B cell (primary cell): ENCODE measurements around the gene MEIS2. TPM values are rescaled to one million over a fixed set of nuclear protein-coding genes. Genes with fewer than 3 reads are reported as not detected.

Source experiments
- ATAC-seq: fragments of 200-7000 bp; cut with Tn5 transposase; one replicate; pipeline ENCODE4 v1.10.0; 2021; ENCODE audit warnings: low read depth, mild to moderate bottlenecking, moderate number of reproducible peaks, moderate library complexity
- CTCF ChIA-PET: fragments of 350-600 bp; sonication (Branson Sonifier 250); formaldehyde crosslinking; loops from one replicate; lab custom pipeline; 2021; ENCODE audit warnings: antibody characterized with exemption, inconsistent platforms; lab: Charles Lee
- POLR2A ChIA-PET: fragments of 350-600 bp; sonication (Branson Sonifier 250); formaldehyde crosslinking; loops from one replicate; lab custom pipeline; 2021; ENCODE audit warnings: antibody characterized with exemption; lab: Charles Lee
- DNase-seq: peaks from one replicate; pipeline ENCODE4 v3.0.0; 2013
- H2AFZ ChIP-seq: 2 replicates; pipeline ENCODE4 v1.6.1; 2012; ENCODE audit warnings: mild to moderate bottlenecking, low read depth, low read length; ENCODE audit not compliant: insufficient read depth, poor library complexity, severe bottlenecking
- H3K27ac ChIP-seq, 2 donors: 1 replicate in 1 of 2; 2 replicates in 1 of 2; pipeline ENCODE4 v1.5.1; 2012 to 2013; ENCODE audit warnings: low read length in 2 of 2, mild to moderate bottlenecking in 2 of 2, moderate library complexity in 1 of 2
- H3K27me3 ChIP-seq, 4 experiments: fragments of 200-600 bp in 1 of 4; sonication (generic) in 1 of 4; replicated peaks in 1 of 4; 1 replicate in 2 of 4; 2 replicates in 2 of 4; pipeline versions ENCODE4 v1.6.1 to v1.7.0; 2013 to 2016; ENCODE audit warnings: low read length in 3 of 4, mild to moderate bottlenecking in 2 of 4, mixed read lengths in 1 of 4, moderate library complexity in 1 of 4; ENCODE audit not compliant: insufficient read depth in 4 of 4, control insufficient read depth in 3 of 4; ENCODE audit errors: control extremely low read depth in 1 of 4
- H3K36me3 ChIP-seq, 2 experiments: replicated peaks in 1 of 2; 1 replicate in 1 of 2; 2 replicates in 1 of 2; pipeline versions ENCODE4 v1.6.1 to v1.7.1; 2013; ENCODE audit warnings: low read length in 1 of 2; ENCODE audit not compliant: insufficient read depth in 2 of 2, control insufficient read depth in 1 of 2; ENCODE audit errors: control extremely low read depth in 1 of 2, extremely low read depth in 1 of 2
- H3K4me1 ChIP-seq, 2 donors: fragments of 200-600 bp in 1 of 2; sonication (generic) in 1 of 2; 1 replicate in 1 of 2; 2 replicates in 1 of 2; pipeline versions ENCODE4 v1.5.1 to v1.6.1; 2013 to 2017; ENCODE audit warnings: low read length in 2 of 2; ENCODE audit not compliant: control insufficient read depth in 2 of 2, insufficient read depth in 2 of 2
- H3K4me2 ChIP-seq: replicated peaks from 2 replicates; pipeline ENCODE3; 2012; ENCODE audit warnings: mild to moderate bottlenecking, low read depth, low read length; ENCODE audit not compliant: poor library complexity, severe bottlenecking
- H3K4me3 ChIP-seq, 5 experiments: fragments of 200-600 bp in 1 of 5; sonication (generic) in 1 of 5; 1 replicate in 3 of 5; 2 replicates in 2 of 5; pipeline versions ENCODE4 v1.5.1 to v1.7.0; 2011 to 2016; ENCODE audit warnings: low read length in 4 of 5, mild to moderate bottlenecking in 4 of 5, low read depth in 2 of 5, control low read depth in 1 of 5, moderate library complexity in 1 of 5; ENCODE audit not compliant: insufficient read depth in 1 of 5; ENCODE audit errors: control extremely low read depth in 1 of 5, extremely low read depth in 1 of 5
- H3K79me2 ChIP-seq: fragments of 200-600 bp; sonication (generic); one replicate; pipeline ENCODE4 v1.6.0; 2016; ENCODE audit warnings: low read length; ENCODE audit not compliant: control insufficient read depth, insufficient read depth
- H3K9ac ChIP-seq: fragments of 200-600 bp; sonication (generic); 2 replicates; pipeline ENCODE4 v1.6.1; 2017; ENCODE audit warnings: mild to moderate bottlenecking, low read length, moderate library complexity
- H3K9me3 ChIP-seq, 3 donors: one replicate each; pipeline versions ENCODE4 v1.6.1 to v1.7.1; 2013; ENCODE audit warnings: low read length in 2 of 3; ENCODE audit not compliant: control insufficient read depth in 2 of 3, insufficient read depth in 1 of 3; ENCODE audit errors: control extremely low read depth in 1 of 3
- H4K20me1 ChIP-seq: 2 replicates; pipeline ENCODE4 v1.6.0; 2012; ENCODE audit warnings: mild to moderate bottlenecking, low read length; ENCODE audit not compliant: insufficient read depth, control insufficient read depth, poor library complexity, severe bottlenecking
- H3K27ac Mint-ChIP-seq: one replicate; pipeline ENCODE4 v1.8.0; 2021; ENCODE audit warnings: mixed read lengths
- H3K27me3 Mint-ChIP-seq: one replicate; pipeline ENCODE4 v1.8.0; 2021; ENCODE audit warnings: mixed read lengths
- H3K4me1 Mint-ChIP-seq: one replicate; pipeline ENCODE4 v1.8.0; 2021; ENCODE audit warnings: mixed read lengths
- H3K4me3 Mint-ChIP-seq: one replicate; pipeline ENCODE4 v1.8.0; 2021; ENCODE audit warnings: mixed read lengths
- H3K9me3 Mint-ChIP-seq: one replicate; pipeline ENCODE4 v1.8.0; 2022; ENCODE audit warnings: mixed read lengths; ENCODE audit not compliant: insufficient read depth
- EZH2 ChIP-seq: IDR thresholded peaks from 2 replicates; pipeline ENCODE4 v1.6.1; 2012; ENCODE audit warnings: borderline replicate concordance, low read depth, mild to moderate bottlenecking, moderate library complexity, low read length; ENCODE audit not compliant: insufficient read depth, poor library complexity, severe bottlenecking
- WGBS: methylation state at CpG from one replicate; pipeline ENCODE4 v1.1.5; 2013; ENCODE audit warnings: missing lambda C conversion rate; ENCODE audit not compliant: insufficient coverage; 5-methylcytosine and 5-hydroxymethylcytosine counted together
- intact Hi-C: fragments of 100-400 bp; cut with micrococcal nuclease; formaldehyde crosslinking; loops from one replicate; pipeline ENCODE4 v1.10.0; 2022
- polyA plus RNA-seq: library from polyadenylated mRNA; depleted of rRNA; stranded (reverse); fragments of >200 nt; gene quantifications from 2 replicates; pipeline ENCODE4 v1.2.3, GENCODE V29; 2012
- total RNA-seq, 2 donors: library from RNA; stranded (reverse); fragments of 120-200 nt in 1 of 2; gene quantifications; 1 replicate in 1 of 2; 2 replicates in 1 of 2; pipeline versions ENCODE4 v1.2.3 to v1.2.4, GENCODE V29; 2013 to 2022
- TF ChIP-seq, protein P1 (sequence below): fragments of 200-600 bp; IDR thresholded peaks from one replicate; pipeline ENCODE4 v1.8.0; 2022; ENCODE audit warnings: antibody characterized with exemption, mild to moderate bottlenecking

MEIS2 gene
- total and polyA plus RNA-seq, 2 donors (not counting 1 experiment from before 2014, with no cell fraction given), result 0.22 TPM; not detected in 1

- H3K27me3 Mint-ChIP-seq, result no peaks in the 10 kb centered on the region
- no peak overlapping the region for H3K4me2 ChIP-seq
- ChIA-PET CTCF (no interaction called here), POLR2A (no interaction called here)
- H3K27ac ChIP-seq, result no peak overlapping the region
- H3K4me3 ChIP-seq, result no peak overlapping the region
- H3K9ac ChIP-seq, result no peak overlapping the region
- H3K36me3 ChIP-seq, result no peaks in the 10 kb centered on the region
- TF ChIP-seq, protein P1, sequence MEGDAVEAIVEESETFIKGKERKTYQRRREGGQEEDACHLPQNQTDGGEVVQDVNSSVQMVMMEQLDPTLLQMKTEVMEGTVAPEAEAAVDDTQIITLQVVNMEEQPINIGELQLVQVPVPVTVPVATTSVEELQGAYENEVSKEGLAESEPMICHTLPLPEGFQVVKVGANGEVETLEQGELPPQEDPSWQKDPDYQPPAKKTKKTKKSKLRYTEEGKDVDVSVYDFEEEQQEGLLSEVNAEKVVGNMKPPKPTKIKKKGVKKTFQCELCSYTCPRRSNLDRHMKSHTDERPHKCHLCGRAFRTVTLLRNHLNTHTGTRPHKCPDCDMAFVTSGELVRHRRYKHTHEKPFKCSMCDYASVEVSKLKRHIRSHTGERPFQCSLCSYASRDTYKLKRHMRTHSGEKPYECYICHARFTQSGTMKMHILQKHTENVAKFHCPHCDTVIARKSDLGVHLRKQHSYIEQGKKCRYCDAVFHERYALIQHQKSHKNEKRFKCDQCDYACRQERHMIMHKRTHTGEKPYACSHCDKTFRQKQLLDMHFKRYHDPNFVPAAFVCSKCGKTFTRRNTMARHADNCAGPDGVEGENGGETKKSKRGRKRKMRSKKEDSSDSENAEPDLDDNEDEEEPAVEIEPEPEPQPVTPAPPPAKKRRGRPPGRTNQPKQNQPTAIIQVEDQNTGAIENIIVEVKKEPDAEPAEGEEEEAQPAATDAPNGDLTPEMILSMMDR, result no peak
- no peak for TF ChIP-seq EZH2
- H3K27me3 ChIP-seq, result no peaks in the 10 kb centered on the region
- no peaks in the 10 kb centered on the region for H3K79me2 ChIP-seq
- H3K27ac Mint-ChIP-seq, result no peak overlapping the region
- 87% methylated on average over 6 of the region's 6 CpGs for WGBS
- no peaks in the 10 kb centered on the region for H3K9me3 ChIP-seq
- H3K4me1 Mint-ChIP-seq, result no peaks in the 10 kb centered on the region
- H3K4me3 Mint-ChIP-seq, result no peak overlapping the region
- no peaks in the 10 kb centered on the region for H3K9me3 Mint-ChIP-seq
- H3K4me1 ChIP-seq, result no peaks in the 10 kb centered on the region
- no peak for DNase-seq
- no peak overlapping the region for H2AFZ ChIP-seq
- intact Hi-C loops, result loop anchor here (5.0 kb wide), 1 partner anchor 264 kb away; no protein-coding TSS in a partner anchor
- H4K20me1 ChIP-seq, result no peaks in the 10 kb centered on the region
- ATAC-seq, result no peak
These were observed 41.9 kb downstream of the MEIS2 start for GRCh38 chr15:37058316-37058985.

DNA sequence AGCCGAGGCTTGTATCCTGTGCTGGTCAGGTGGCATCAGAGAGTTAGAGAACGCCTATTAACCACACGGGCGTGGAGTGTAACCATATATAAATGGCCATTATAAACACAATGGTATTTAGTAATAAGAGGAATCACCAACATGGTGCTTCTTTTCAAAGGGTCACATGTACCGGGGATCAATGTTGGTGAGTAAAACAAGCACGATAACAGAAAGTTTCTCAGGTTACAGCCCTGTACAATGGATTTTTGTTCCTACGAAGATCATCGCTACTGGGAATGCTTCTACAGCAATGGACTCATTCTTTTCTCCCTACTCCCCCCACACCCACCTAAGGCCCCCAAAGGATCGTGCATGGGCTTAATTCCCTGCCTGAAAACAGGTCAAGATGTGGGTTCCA lies 42.5 kb downstream of the MEIS2 start:
- DNase-seq (no peak), ATAC-seq (no peak)
- 81% methylated on average over 3 of the region's 9 CpGs for WGBS
- Mint-ChIP-seq H3K27me3 (no peaks in the 10 kb centered on the region), H3K9me3 (no peaks in the 10 kb centered on the region), H3K4me1 (no peaks in the 10 kb centered on the region), H3K4me3 (no peak overlapping the region), H3K27ac (no peak overlapping the region)
- H3K9ac ChIP-seq, result no peak overlapping the region
- no peak overlapping the region for H3K27ac ChIP-seq
- no peak overlapping the region for H2AFZ ChIP-seq
- CTCF ChIA-PET, result no interaction called here
- intact Hi-C loops, result loop anchor here (5.0 kb wide), 1 partner anchor 264 kb away; no protein-coding TSS in a partner anchor
- no peak overlapping the region for H3K4me3 ChIP-seq
- H3K9me3 ChIP-seq, result no peaks in the 10 kb centered on the region
- no peaks in the 10 kb centered on the region for H3K27me3 ChIP-seq
- H3K79me2 ChIP-seq, result no peaks in the 10 kb centered on the region
- H4K20me1 ChIP-seq, result no peaks in the 10 kb centered on the region
- no peaks in the 10 kb centered on the region for H3K36me3 ChIP-seq
- TF ChIP-seq EZH2, result no peak
- TF ChIP-seq, protein P1, result no peak
- POLR2A ChIA-PET, result no interaction called here
- H3K4me1 ChIP-seq, result no peaks in the 10 kb centered on the region
- no peak overlapping the region for H3K4me2 ChIP-seq
